ENCODE measurements around the gene TM4SF20.

Gene TM4SF20

GRCh38 chr2:227402959-227403358 is 23.9 kb upstream of the TM4SF20 start:
- intact Hi-C loops (cut with DNase I; ENCODE audit: low total_unique reads), result loop anchor here (10.0 kb wide), 1 partner anchor 362 kb away; no protein-coding TSS in a partner anchor
- no peak for DNase-seq
- no peaks in the 10 kb centered on the region for H3K36me3 ChIP-seq
- no peaks in the 10 kb centered on the region for H3K9me3 ChIP-seq
- no peaks in the 10 kb centered on the region for H3K27me3 ChIP-seq
- H3K4me1 ChIP-seq, result peaks cover 0 to 20% (median 14%) of the 10 kb centered on the region in 4 donors
- H3K4me3 ChIP-seq, result no peak overlapping the region
- no peak for TF ChIP-seq CTCF (IDR thresholded peaks at IDR 0.05)
- H3K27ac ChIP-seq, result no peak overlapping the region

- no peak for TF ChIP-seq CTCF (IDR thresholded peaks at IDR 0.05)
- intact Hi-C loops (cut with DNase I; ENCODE audit: low total_unique reads), result loop anchor here (10.0 kb wide), 1 partner anchor 362 kb away; no protein-coding TSS in a partner anchor
- H3K27me3 ChIP-seq, result no peaks in the 10 kb centered on the region
These were observed 23.2 kb upstream of the TM4SF20 start for GRCh38 chr2:227402321-227402720.

DNA sequence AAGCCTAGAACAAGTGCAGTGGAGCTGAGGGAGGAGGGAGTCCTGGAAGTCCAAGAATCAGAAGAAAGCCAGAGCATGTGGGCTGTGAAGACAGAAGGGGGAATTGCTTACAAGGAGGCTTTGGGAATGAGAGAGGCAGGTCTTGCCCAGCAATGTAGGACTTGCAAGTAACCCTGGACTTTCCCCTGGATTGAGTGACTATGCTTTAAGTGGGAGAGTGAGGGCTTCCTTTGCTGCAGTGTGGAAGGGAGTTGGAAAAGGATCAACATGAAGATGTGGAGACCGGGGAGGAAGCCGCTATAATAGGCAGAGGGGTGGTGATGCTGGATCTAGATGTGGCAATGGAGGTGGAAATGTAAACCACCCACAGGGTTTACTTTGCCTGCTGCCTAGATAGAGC is 22.4 kb upstream of the TM4SF20 start:
- DNase-seq, result no peak
- Histone ChIP-seq H3K9me3 (no peaks in the 10 kb centered on the region), H3K27me3 (no peaks in the 10 kb centered on the region), H3K4me3 (no peak overlapping the region), H3K36me3 (no peaks in the 10 kb centered on the region), H3K27ac (no peak overlapping the region), H3K4me1 (peaks cover 0 to 9% (median 7%) of the 10 kb centered on the region in 4 donors)
- no peak for TF ChIP-seq CTCF (IDR thresholded peaks at IDR 0.05)
- intact Hi-C loops (cut with DNase I; ENCODE audit: low total_unique reads), result loop anchor here (10.0 kb wide), 1 partner anchor 363 kb away; no protein-coding TSS in a partner anchor

More at GRCh38 chr2:227402321-227402720, 23.2 kb upstream of the TM4SF20 start:
- no peaks in the 10 kb centered on the region for H3K36me3 ChIP-seq
- H3K4me3 ChIP-seq, result no peak overlapping the region
- H3K27ac ChIP-seq, result no peak overlapping the region
- no peak for DNase-seq
- H3K4me1 ChIP-seq, result peaks cover 0 to 17% (median 14%) of the 10 kb centered on the region in 4 donors
- H3K9me3 ChIP-seq, result no peaks in the 10 kb centered on the region

DNA sequence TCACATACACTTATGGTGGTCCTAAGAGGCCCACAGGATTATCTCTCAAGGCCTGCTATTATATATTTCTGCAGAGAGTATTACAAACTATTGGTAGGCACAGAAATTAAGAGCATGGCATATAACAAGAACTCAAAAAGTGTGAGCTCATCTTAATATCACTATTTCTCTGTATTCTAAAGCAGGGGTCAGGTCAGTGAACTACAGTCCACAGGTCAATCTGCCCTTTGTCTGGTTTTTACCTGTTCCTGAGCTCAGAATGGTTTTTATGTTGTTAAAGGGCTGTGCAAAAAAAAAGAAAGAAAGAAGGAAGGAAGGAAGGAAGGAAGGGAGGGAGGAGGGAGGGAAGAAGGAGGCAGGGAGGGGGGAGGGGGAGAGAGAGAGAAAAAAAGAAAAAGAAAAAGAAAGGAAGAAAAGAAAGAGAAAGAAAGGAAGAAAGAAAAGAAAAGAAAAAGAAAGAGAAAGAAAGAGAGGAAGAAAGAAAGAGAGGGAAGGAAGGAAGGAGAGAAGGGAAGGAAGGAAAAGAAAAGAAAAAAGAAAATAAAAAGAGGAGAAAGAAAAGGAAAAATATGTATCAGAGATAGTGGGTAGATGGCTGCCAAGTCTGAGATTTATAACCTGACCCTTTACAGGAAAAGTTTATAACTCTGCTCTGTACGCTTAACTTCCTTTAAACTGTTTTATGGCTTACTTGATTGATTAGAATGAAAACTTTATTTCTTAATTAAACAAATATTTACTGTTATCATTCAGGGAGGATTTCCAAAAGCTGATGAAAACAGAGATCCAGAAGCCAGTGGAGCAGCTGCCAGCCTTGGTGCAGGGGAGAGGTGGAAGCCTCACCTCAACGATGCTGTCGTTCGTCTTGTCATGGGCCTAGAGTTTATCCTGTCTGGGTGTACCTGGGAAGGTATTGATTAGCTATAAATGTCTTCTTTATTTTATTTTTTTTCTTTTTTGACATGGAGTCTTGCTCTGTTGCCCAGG is 19.9 kb upstream of the TM4SF20 start:
- no peaks in the 10 kb centered on the region for H3K27me3 ChIP-seq
- H3K36me3 ChIP-seq, result no peaks in the 10 kb centered on the region
- no peak for TF ChIP-seq CTCF (IDR thresholded peaks at IDR 0.05)
- intact Hi-C loops (cut with DNase I; ENCODE audit: low total_unique reads), result no loop called here
- no peaks in the 10 kb centered on the region for H3K4me1 ChIP-seq
- DNase-seq, result no peak
- no peaks in the 10 kb centered on the region for H3K9me3 ChIP-seq
- no peak overlapping the region for H3K4me3 ChIP-seq
- no peak overlapping the region for H3K27ac ChIP-seq

GRCh38 chr2:227397562-227397961 is 18.5 kb upstream of the TM4SF20 start:
- H3K4me1 ChIP-seq, result no peaks in the 10 kb centered on the region
- DNase-seq, result no peak
- no peak overlapping the region for H3K27ac ChIP-seq
- H3K27me3 ChIP-seq, result no peaks in the 10 kb centered on the region
- no peaks in the 10 kb centered on the region for H3K9me3 ChIP-seq
- no peak for TF ChIP-seq CTCF (IDR thresholded peaks at IDR 0.05)
- intact Hi-C loops (cut with DNase I; ENCODE audit: low total_unique reads), result no loop called here
- no peak overlapping the region for H3K4me3 ChIP-seq
- H3K36me3 ChIP-seq, result no peaks in the 10 kb centered on the region

Measured in tibial artery (tissue), 4 donors.